Ishikawa (cell line): ENCODE data around the gene TNFRSF8.

Experiments
- CEBPB ChIP-seq: IDR thresholded peaks from 2 replicates; pipeline ENCODE4 v1.6.1; 2012
- CREB1 ChIP-seq: IDR thresholded peaks from 2 replicates; pipeline ENCODE4 v1.6.1; 2012; ENCODE audit warnings: low read depth
- EGR1 ChIP-seq: IDR thresholded peaks from 2 replicates; pipeline ENCODE4 v1.6.1; 2012
- EP300 ChIP-seq: IDR thresholded peaks from 2 replicates; pipeline ENCODE4 v1.6.1; 2012; ENCODE audit warnings: borderline replicate concordance
- FOXM1 ChIP-seq: IDR thresholded peaks from 2 replicates; pipeline ENCODE4 v1.6.1; 2012; ENCODE audit warnings: low read depth, borderline replicate concordance
- NFIC ChIP-seq: IDR thresholded peaks from 2 replicates; pipeline ENCODE4 v1.6.1; 2012
- RAD21 ChIP-seq: IDR thresholded peaks from 2 replicates; pipeline ENCODE4 v1.6.1; 2012; ENCODE audit warnings: low read depth
- TAF1 ChIP-seq: IDR thresholded peaks from 2 replicates; pipeline ENCODE4 v1.6.1; 2012; ENCODE audit warnings: low read depth, mild to moderate bottlenecking
- TCF12 ChIP-seq: IDR thresholded peaks from 2 replicates; pipeline ENCODE4 v1.6.1; 2012; ENCODE audit warnings: low read depth
- TEAD4 ChIP-seq: IDR thresholded peaks from 2 replicates; pipeline ENCODE4 v1.6.1; 2012
- YY1 ChIP-seq: IDR thresholded peaks from 2 replicates; pipeline ENCODE4 v1.6.1; 2012; ENCODE audit warnings: low read depth
- ZBTB7A ChIP-seq: IDR thresholded peaks from 2 replicates; pipeline ENCODE4 v1.6.1; 2012; ENCODE audit warnings: low read depth
- TF ChIP-seq, protein P1 (sequence below): IDR thresholded peaks from 2 replicates; pipeline ENCODE4 v1.6.1; 2012
- TF ChIP-seq, protein P2 (sequence below): IDR thresholded peaks from 2 replicates; pipeline ENCODE4 v1.6.1; 2012; ENCODE audit warnings: low read depth, mild to moderate bottlenecking
- TF ChIP-seq, protein P3 (sequence below): IDR thresholded peaks from 2 replicates; pipeline ENCODE4 v1.6.1; 2012

Gene TNFRSF8

GRCh38 chr1:12171206-12172041, 108.3 kb downstream of the TNFRSF8 start:
- TF ChIP-seq FOXM1 (no peak), RAD21 (no peak), CREB1 (no peak), TEAD4 (no peak), TAF1 (no peak), EGR1 (no peak), NFIC (no peak)
- TF ChIP-seq, protein P1, sequence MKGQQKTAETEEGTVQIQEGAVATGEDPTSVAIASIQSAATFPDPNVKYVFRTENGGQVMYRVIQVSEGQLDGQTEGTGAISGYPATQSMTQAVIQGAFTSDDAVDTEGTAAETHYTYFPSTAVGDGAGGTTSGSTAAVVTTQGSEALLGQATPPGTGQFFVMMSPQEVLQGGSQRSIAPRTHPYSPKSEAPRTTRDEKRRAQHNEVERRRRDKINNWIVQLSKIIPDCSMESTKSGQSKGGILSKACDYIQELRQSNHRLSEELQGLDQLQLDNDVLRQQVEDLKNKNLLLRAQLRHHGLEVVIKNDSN: no peak
- TF ChIP-seq, protein P2, sequence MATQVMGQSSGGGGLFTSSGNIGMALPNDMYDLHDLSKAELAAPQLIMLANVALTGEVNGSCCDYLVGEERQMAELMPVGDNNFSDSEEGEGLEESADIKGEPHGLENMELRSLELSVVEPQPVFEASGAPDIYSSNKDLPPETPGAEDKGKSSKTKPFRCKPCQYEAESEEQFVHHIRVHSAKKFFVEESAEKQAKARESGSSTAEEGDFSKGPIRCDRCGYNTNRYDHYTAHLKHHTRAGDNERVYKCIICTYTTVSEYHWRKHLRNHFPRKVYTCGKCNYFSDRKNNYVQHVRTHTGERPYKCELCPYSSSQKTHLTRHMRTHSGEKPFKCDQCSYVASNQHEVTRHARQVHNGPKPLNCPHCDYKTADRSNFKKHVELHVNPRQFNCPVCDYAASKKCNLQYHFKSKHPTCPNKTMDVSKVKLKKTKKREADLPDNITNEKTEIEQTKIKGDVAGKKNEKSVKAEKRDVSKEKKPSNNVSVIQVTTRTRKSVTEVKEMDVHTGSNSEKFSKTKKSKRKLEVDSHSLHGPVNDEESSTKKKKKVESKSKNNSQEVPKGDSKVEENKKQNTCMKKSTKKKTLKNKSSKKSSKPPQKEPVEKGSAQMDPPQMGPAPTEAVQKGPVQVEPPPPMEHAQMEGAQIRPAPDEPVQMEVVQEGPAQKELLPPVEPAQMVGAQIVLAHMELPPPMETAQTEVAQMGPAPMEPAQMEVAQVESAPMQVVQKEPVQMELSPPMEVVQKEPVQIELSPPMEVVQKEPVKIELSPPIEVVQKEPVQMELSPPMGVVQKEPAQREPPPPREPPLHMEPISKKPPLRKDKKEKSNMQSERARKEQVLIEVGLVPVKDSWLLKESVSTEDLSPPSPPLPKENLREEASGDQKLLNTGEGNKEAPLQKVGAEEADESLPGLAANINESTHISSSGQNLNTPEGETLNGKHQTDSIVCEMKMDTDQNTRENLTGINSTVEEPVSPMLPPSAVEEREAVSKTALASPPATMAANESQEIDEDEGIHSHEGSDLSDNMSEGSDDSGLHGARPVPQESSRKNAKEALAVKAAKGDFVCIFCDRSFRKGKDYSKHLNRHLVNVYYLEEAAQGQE: no peak

DNA sequence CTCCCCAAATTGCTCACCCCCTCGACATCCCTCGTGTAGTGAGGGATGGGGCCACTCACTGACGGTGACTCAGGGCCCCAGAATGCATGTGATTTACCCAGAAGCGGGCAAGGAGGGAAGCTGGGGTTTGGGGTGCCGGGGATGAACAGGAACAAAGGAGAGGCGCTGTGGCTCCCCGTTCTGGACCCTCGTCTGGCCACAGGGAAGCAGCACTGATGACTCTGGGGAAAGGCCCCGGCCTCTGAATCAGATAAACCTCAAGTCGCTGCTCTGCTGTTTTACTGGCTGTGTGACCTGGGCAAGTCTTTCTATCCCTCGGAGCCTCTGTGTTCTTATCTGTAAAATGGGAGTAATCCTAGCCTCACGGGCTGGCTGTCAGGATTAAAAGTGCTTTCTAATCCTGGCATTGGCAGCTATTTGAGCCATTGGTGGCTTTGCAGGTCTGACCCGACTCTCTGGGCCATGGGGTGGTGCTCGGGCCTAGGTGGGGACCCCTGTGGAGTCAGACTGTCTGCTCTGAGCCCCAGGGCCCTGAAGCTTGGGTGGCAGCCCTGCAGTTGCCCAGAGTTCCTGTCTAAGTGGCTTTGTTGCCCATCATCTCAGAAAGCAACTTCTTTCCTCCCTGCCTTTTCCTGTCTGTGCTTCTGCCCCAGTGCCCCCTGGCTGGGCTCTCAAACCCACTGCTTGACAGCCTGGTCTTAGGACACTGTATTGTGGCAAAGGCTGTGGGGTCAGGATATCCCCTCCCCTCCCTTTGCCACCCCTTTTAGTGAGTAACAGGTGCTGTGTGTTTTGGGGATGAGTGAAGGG, 109.1 kb downstream of the TNFRSF8 start:
- TF ChIP-seq CREB1 (no peak), EGR1 (no peak), CEBPB (no peak), TAF1 (no peak), TEAD4 (no peak), NFIC (no peak), EP300 (no peak), ZBTB7A (no peak), RAD21 (no peak), YY1 (no peak), TCF12 (no peak), FOXM1 (no peak)
- TF ChIP-seq, protein P3, sequence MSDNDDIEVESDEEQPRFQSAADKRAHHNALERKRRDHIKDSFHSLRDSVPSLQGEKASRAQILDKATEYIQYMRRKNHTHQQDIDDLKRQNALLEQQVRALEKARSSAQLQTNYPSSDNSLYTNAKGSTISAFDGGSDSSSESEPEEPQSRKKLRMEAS: no peak
- TF ChIP-seq, protein P2: no peak

DNA sequence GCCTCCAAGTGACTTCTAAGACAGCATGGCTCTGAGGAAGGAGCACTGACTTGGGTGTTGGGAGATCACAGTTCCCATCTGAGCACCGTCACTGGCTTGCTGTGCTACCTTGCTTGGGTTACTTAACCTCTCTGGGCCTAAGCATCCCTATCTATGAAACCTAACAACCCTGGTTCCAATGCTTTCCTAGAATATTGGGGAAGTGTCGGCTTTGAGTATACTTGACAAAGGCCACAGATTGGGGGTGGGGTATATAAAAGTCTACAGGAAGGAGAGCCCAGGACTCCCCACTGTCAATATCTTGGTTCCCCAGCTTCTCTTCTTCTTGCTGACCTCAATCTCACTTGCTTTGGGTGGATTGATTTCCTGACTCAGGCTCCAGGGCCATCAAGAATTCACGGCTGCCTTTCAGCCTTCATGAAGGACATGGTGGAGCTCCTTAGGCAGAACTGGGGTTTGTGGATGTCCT, 110.0 kb downstream of the TNFRSF8 start:
- TF ChIP-seq RAD21: no peak
- TF ChIP-seq CREB1: no peak
- TF ChIP-seq EGR1: no peak
- no peak for TF ChIP-seq TCF12
- TF ChIP-seq, protein P3: no peak

- no peak for TF ChIP-seq YY1
- no peak for TF ChIP-seq NFIC
- no peak for TF ChIP-seq EGR1
- TF ChIP-seq TAF1: no peak
- TF ChIP-seq, protein P3: no peak
Observed at GRCh38 chr1:12173631-12174121, 110.6 kb downstream of the TNFRSF8 start.

DNA sequence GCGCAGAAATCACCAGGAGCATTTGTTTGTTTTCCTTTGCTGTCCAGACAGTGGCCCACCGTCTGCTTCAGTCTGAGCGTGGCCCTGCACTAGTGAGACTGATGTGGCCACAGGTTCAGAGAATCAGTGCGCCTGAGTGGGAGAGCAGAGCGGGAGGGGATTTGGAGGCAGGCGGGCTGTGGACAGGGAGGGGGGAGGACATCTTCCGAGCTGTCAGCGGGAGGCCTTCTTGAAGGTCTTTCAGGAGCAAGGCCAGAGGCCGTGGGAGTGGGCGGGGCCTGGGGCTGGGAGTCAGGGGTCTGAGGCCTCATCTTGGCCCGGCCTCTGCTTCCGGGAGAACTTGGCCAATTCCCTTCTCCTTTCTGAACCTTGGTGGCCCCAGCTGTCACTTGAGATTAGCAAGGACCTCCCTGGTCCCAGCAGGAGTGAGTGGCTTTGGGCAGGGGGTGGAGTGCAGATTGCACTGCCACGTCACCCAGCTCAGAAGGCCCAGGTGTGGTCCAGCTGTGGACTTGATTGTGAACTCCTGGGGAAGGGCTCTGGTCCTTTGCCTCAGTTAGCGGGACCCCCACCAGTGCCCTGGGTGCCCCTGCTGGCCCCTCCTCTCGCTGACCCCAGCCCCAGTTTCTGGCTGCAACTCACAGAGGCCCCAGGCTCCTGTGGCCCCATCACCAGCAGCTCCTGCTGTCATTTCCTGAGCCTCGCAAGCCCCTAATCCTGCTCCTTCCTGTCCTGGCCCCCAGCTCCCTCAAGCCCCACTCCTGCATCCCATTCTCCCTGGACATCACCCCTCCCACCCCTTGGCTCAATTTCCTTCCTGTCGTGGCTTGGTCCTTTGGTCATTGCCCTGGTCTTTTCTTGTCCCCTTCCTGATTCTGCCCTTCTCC, 112.1 kb downstream of the TNFRSF8 start:
- TF ChIP-seq FOXM1 (no peak), CREB1 (no peak), EGR1 (no peak), EP300 (no peak), RAD21 (no peak), TAF1 (no peak), TEAD4 (no peak), ZBTB7A (no peak), YY1 (no peak), TCF12 (no peak)
- TF ChIP-seq, protein P1: no peak
- TF ChIP-seq, protein P2: no peak
